Left lung (tissue), 10 donors: ENCODE results near the gene HAPLN3. TPM values are rescaled to one million over a fixed set of nuclear protein-coding genes. Genes with fewer than 3 reads are reported as not detected.

Source experiments
- ATAC-seq: fragments of 200-7000 bp; cut with Tn5 transposase; one replicate; pipeline ENCODE4 v1.9.1; 2020; ENCODE audit warnings: moderate library complexity
- DNase-seq, 4 donors: peaks; one replicate each; pipeline ENCODE4 v3.0.0-alpha.2; 2013 to 2020
- H3K27ac ChIP-seq, 2 donors: fragments of 200-600 bp; sonication (generic) in 1 of 2; one replicate each; pipeline versions ENCODE4 v1.5.0 to v1.8.0; 2020 to 2021
- H3K27me3 ChIP-seq, 2 donors: fragments of 200-600 bp; sonication (generic) in 1 of 2; one replicate each; pipeline versions ENCODE4 v1.5.0 to v1.8.0; 2020 to 2021
- H3K36me3 ChIP-seq, 2 donors: fragments of 200-600 bp; sonication (generic) in 1 of 2; one replicate each; pipeline versions ENCODE4 v1.5.0 to v1.8.0; 2020 to 2021
- H3K4me1 ChIP-seq, 2 donors: fragments of 200-600 bp; one replicate each; pipeline ENCODE4 v1.8.0; 2021
- H3K4me3 ChIP-seq, 2 donors: fragments of 200-600 bp; sonication (generic) in 1 of 2; one replicate each; pipeline versions ENCODE4 v1.5.0 to v1.8.0; 2020 to 2021; ENCODE audit warnings: mild to moderate bottlenecking in 1 of 2
- H3K9me3 ChIP-seq, 2 donors: fragments of 200-600 bp; sonication (generic) in 1 of 2; one replicate each; pipeline versions ENCODE4 v1.5.0 to v1.8.0; 2020 to 2021
- CTCF ChIP-seq, 2 donors: fragments of 200-600 bp; sonication (generic) in 1 of 2; IDR thresholded peaks; one replicate each; pipeline versions ENCODE4 v1.5.0 to v1.8.0; 2021; ENCODE audit warnings: antibody characterized with exemption in 2 of 2
- intact Hi-C, 2 donors: fragments of 100-400 bp; cut with DNase I; formaldehyde crosslinking; loops; one replicate each; pipeline versions ENCODE4 v1.11.2 to v1.14.2; 2022
- polyA plus RNA-seq, 6 donors: library from polyadenylated mRNA; unstranded; fragments of 120-200 nt; gene quantifications; one replicate each; pipeline ENCODE4 v1.2.1, GENCODE V29; 2013; ENCODE audit not compliant: insufficient read length in 6 of 6
- total RNA-seq, 2 donors: library from RNA; stranded (reverse); fragmentation: NEBNext Ultra II Directional; extraction: Animal tissue kit (Norgen Biotek cat#: 25700); gene quantifications; one replicate each; pipeline ENCODE4 v1.2.1, GENCODE V29; 2021
- donor health status: DM: no; HTN: yes; CAD: no.
- donor health status: DM: no; HTN: no; CAD: no.

The HAPLN3 gene
- total and polyA plus RNA-seq, 8 donors, result 2.4 to 10.6 (median 4.4) TPM

GRCh38 chr15:88897456-88898194, 2.3 kb upstream of the HAPLN3 start:
- intact Hi-C loops, result no loop called here
- peaks cover 20 to 33% of the 10 kb centered on the region in 2 donors for H3K4me1 ChIP-seq

GRCh38 chr15:88897142-88897455, 1.8 kb upstream of the HAPLN3 start:
- intact Hi-C loops, result no loop called here
- Histone ChIP-seq H3K27ac (no peak overlapping the region), H3K36me3 (peaks cover 0 to 5% of the 10 kb centered on the region in 2 donors), H3K4me1 (peaks cover 20 to 33% of the 10 kb centered on the region in 2 donors), H3K9me3 (no peaks in the 10 kb centered on the region), H3K27me3 (peaks cover 4 to 38% of the 10 kb centered on the region in 2 donors), H3K4me3 (no peak overlapping the region)
- TF ChIP-seq CTCF (IDR thresholded peaks at IDR 0.05), result no peak
- ATAC-seq, result no peak
- DNase-seq, result no peak

More at GRCh38 chr15:88897456-88898194, 2.3 kb upstream of the HAPLN3 start:
- H3K4me3 ChIP-seq, result no peak overlapping the region
- no peaks in the 10 kb centered on the region for H3K9me3 ChIP-seq
- peak; percentile 40 for TF ChIP-seq CTCF (IDR thresholded peaks at IDR 0.05)
- ATAC-seq (peak; percentile 92), DNase-seq (peak; percentile 68 to 90 (median 88))
- peaks cover 0 to 10% of the 10 kb centered on the region in 2 donors for H3K36me3 ChIP-seq
- peaks cover 4 to 38% of the 10 kb centered on the region in 2 donors for H3K27me3 ChIP-seq
- no peak overlapping the region for H3K27ac ChIP-seq

GRCh38 chr15:88896333-88897033, 1.1 kb upstream of the HAPLN3 start:
- H3K36me3 ChIP-seq, result peaks cover 0 to 5% of the 10 kb centered on the region in 2 donors
- peaks cover 4 to 38% of the 10 kb centered on the region in 2 donors for H3K27me3 ChIP-seq
- TF ChIP-seq CTCF (IDR thresholded peaks at IDR 0.05), result no peak
- no peak overlapping the region for H3K4me3 ChIP-seq
- H3K4me1 ChIP-seq, result peaks cover 20 to 33% of the 10 kb centered on the region in 2 donors
- intact Hi-C loops, result no loop called here
- no peak for ATAC-seq
- no peak overlapping the region for H3K27ac ChIP-seq
- no peak for DNase-seq
- no peaks in the 10 kb centered on the region for H3K9me3 ChIP-seq

GRCh38 chr15:88894348-88894818, 961 bp downstream of the HAPLN3 start:
- no peaks in the 10 kb centered on the region for H3K9me3 ChIP-seq
- intact Hi-C loops, result no loop called here
- TF ChIP-seq CTCF (IDR thresholded peaks at IDR 0.05), result peak; percentile 54 to 63
- H3K27ac ChIP-seq, result no peak overlapping the region
- ATAC-seq, result peak; percentile 78
- H3K4me3 ChIP-seq, result peak overlapping the region; percentile 40 to 52
- DNase-seq, result peak in 3 of 4 donors; percentile 42 to 85 (median 62)
- H3K36me3 ChIP-seq, result no peaks in the 10 kb centered on the region
- H3K4me1 ChIP-seq, result peaks cover 20 to 33% of the 10 kb centered on the region in 2 donors
- peaks cover 4 to 38% of the 10 kb centered on the region in 2 donors for H3K27me3 ChIP-seq
